Stimulated activated CD8-positive, alpha-beta memory T cell treated with anti-CD3 and anti-CD28 coated beads, Interleukin-12 subunit alpha, Interleukin-12 subunit beta, amount 100 ng/mL, for 24 hours (primary cell): ENCODE measurements around the gene SLC12A7.

Experiments used
- DNase-seq: peaks from one replicate; pipeline ENCODE4 v3.0.0-alpha.2; 2020; ENCODE audit errors: extremely low read depth

SLC12A7 gene

GRCh38 chr5:1077491-1078020 is 34.3 kb downstream of the SLC12A7 start:
- DNase-seq: no peak

DNA sequence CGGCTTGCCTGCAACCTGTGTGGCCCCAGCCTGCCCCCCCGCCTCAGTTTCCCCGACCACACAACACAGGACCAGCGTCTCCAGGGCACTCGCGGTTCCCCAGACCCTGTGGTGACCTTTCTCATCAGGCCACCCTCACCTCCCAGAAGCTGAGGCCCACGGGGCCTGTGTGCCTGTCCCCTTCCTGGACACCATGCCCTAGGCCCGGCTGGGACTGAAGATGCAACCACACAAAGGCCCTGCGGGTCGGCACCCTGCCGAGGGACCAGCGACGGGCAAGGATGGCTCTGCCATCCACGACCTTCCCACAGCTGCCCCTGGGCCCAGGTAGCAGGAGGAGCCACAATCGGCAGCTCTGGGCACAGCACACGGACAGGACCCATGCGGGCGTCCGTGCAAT is 34.8 kb downstream of the SLC12A7 start:
- no peak for DNase-seq

DNA sequence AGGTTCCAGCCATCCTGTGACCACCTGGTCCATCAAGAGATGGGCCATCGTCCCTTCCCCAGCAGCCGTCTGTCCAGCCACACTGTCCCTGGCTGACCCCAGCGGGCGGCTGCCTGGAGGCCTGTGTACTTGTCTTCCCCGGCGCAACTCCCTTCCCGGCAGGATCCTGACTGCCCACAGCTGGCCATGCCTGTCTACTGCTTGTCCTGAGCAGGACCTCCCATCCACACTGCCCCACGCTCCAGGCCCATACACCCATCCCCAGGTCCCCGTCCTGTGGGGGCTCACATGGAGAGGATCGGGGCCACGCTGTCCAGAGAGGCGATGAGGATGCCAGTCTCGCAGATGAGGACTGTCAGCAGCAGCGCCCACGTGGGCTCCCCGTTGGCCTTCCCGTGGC is 35.5 kb downstream of the SLC12A7 start:
- DNase-seq: no peak

DNA sequence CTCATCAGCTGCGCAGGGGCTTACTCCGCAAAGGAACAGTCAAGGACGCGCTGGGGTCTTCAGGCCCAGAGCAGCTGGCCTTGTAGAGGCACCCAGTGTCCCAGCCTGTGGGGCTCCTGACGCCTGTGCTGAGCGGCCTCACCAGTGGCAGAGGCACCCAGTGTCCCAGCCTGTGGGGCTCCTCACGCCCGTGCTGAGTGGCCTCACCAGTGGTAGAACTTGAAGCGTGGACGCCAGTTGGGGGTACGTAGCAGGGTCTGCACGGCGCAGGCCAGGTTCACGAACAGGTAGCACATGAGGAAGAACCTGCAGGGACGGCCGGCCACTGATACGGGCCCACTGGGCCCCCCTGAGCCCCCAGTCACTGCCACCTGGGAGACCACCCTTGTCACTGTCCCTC is 35.9 kb downstream of the SLC12A7 start:
- no peak for DNase-seq

- no peak for DNase-seq
These were observed 36.3 kb downstream of the SLC12A7 start for GRCh38 chr5:1075555-1075881.

GRCh38 chr5:1074816-1075554 is 36.9 kb downstream of the SLC12A7 start:
- DNase-seq: no peak

GRCh38 chr5:1074226-1074625 is 37.6 kb downstream of the SLC12A7 start:
- no peak for DNase-seq

GRCh38 chr5:1073239-1074102 is 38.4 kb downstream of the SLC12A7 start:
- DNase-seq: no peak

DNA sequence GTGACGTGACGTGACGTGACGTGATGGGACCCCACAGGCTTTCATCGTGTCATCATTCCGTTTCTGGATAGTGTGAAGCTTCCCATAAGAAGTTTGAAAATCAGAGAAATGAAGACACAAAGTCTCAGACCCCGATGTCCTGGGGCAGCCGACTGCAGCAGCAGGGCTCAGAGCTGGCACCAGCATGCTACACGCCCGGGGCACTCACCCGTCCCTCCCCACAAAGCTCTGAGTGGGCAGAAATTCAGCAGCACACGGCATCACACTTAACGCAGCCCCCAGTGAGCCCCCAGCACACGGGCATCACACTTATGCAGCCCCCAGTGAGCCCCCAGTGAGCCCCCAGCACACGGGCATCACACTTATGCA is 42.2 kb downstream of the SLC12A7 start:
- DNase-seq: no peak

GRCh38 chr5:1068895-1069719 is 42.8 kb downstream of the SLC12A7 start:
- no peak for DNase-seq

GRCh38 chr5:1068204-1068894 is 43.5 kb downstream of the SLC12A7 start:
- no peak for DNase-seq

GRCh38 chr5:1067141-1068121 is 44.4 kb downstream of the SLC12A7 start:
- DNase-seq: no peak

- DNase-seq: no peak
These were observed 45.2 kb downstream of the SLC12A7 start for GRCh38 chr5:1066676-1067075.

GRCh38 chr5:1065891-1066650 is 45.8 kb downstream of the SLC12A7 start:
- no peak for DNase-seq

- no peak for DNase-seq
These were observed 46.6 kb downstream of the SLC12A7 start for GRCh38 chr5:1065143-1065750.

- DNase-seq: no peak
These were observed 47.3 kb downstream of the SLC12A7 start for GRCh38 chr5:1064383-1065142.

- DNase-seq: no peak
These were observed 48.0 kb downstream of the SLC12A7 start for GRCh38 chr5:1063661-1064382.
